Neural crest cell (in vitro differentiated cells): ENCODE data around the gene SPPL2C. TPM values are rescaled to one million over a fixed set of nuclear protein-coding genes. Genes with fewer than 3 reads are reported as not detected.

Experiments
- DNase-seq: peaks from one replicate; pipeline ENCODE4 v3.0.0; 2021; ENCODE audit warnings: low read depth, mixed read lengths, low spot score
- H3K27ac Mint-ChIP-seq: one replicate; pipeline ENCODE4 v1.8.0; 2021; ENCODE audit warnings: mild to moderate bottlenecking, mixed read lengths; ENCODE audit not compliant: unreplicated experiment
- H3K27me3 Mint-ChIP-seq: 2 replicates; pipeline ENCODE4 v1.8.0; 2021; ENCODE audit warnings: low read depth, mild to moderate bottlenecking, mixed read lengths
- H3K36me3 Mint-ChIP-seq: 2 replicates; pipeline ENCODE4 v1.8.0; 2021; ENCODE audit warnings: low read depth, mild to moderate bottlenecking, mixed read lengths
- H3K4me1 Mint-ChIP-seq: 2 replicates; pipeline ENCODE4 v1.8.0; 2021; ENCODE audit warnings: mixed read lengths
- H3K4me3 Mint-ChIP-seq: one replicate; pipeline ENCODE4 v1.8.0; 2021; ENCODE audit warnings: mild to moderate bottlenecking, mixed read lengths
- H3K9me3 Mint-ChIP-seq: 2 replicates; pipeline ENCODE4 v1.8.0; 2021; ENCODE audit warnings: mixed read lengths
- total RNA-seq: library from RNA; stranded (reverse); gene quantifications from 2 replicates; pipeline ENCODE4 v1.2.1, GENCODE V29; 2021
- TF ChIP-seq, protein P1 (sequence below): fragments of 200-600 bp; sonication (generic); conservative IDR thresholded peaks from 2 replicates; pipeline ENCODE4 v1.5.0; 2021; ENCODE audit warnings: antibody characterized with exemption, mild to moderate bottlenecking

The SPPL2C gene
- total RNA-seq, 1 donor from 2014 or later: not detected

DNA sequence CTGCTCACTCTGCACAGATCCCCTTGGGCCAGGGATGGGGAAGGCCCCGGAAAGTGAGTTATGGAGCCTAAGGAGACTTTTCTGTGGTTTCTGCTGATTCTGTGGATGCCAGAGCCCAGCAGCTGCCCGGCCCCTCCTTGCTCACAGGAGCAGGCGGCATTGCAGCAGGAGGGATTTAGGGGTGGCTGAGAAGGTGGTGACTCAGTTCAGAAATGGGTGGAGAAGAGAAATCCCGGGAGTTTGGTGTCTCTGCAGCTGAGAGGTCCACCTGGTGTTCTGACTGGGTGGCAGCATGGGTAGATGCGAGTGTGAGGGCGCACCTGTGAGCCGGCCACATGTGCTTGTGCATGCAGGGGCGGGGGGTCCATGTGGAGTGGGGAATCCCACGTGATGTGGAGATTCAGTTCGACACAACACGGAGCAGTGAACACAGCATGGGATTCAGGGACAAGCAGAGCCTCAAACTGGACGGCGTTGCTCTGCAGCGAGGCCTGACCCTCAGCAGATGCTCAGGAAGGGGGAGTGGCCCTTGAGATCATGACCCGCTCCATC is 16.0 kb upstream of the SPPL2C start:
- Mint-ChIP-seq H3K27me3 (no peaks in the 10 kb centered on the region), H3K4me3 (no peak overlapping the region), H3K9me3 (no peaks in the 10 kb centered on the region), H3K27ac (no peak overlapping the region), H3K36me3 (no peaks in the 10 kb centered on the region), H3K4me1 (no peaks in the 10 kb centered on the region)
- DNase-seq: no peak
- TF ChIP-seq, protein P1, sequence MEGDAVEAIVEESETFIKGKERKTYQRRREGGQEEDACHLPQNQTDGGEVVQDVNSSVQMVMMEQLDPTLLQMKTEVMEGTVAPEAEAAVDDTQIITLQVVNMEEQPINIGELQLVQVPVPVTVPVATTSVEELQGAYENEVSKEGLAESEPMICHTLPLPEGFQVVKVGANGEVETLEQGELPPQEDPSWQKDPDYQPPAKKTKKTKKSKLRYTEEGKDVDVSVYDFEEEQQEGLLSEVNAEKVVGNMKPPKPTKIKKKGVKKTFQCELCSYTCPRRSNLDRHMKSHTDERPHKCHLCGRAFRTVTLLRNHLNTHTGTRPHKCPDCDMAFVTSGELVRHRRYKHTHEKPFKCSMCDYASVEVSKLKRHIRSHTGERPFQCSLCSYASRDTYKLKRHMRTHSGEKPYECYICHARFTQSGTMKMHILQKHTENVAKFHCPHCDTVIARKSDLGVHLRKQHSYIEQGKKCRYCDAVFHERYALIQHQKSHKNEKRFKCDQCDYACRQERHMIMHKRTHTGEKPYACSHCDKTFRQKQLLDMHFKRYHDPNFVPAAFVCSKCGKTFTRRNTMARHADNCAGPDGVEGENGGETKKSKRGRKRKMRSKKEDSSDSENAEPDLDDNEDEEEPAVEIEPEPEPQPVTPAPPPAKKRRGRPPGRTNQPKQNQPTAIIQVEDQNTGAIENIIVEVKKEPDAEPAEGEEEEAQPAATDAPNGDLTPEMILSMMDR: no peak

DNA sequence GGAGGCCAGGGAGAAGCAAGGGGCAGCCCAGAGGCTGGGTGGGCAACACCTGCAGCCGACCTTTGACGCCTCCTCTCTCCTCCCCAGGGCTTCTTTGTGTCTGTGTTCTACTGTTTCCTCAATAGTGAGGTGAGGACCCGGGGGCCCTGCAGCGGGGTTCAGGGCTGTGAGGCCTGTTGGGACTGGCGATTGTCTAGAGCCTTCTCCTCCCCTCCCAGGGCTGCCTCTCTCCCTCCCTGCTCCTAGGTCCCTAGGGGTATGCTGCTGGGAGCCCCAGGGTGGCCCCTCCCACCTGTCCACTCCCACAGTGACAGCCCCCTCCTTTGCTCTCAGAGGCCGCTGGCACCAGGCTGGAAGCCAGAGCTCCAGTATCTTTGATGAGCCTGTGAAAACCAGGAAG is 10.8 kb upstream of the SPPL2C start:
- H3K27me3 Mint-ChIP-seq: no peaks in the 10 kb centered on the region
- TF ChIP-seq, protein P1: no peak
- H3K27ac Mint-ChIP-seq: no peak overlapping the region
- no peaks in the 10 kb centered on the region for H3K9me3 Mint-ChIP-seq
- no peak overlapping the region for H3K4me3 Mint-ChIP-seq
- H3K36me3 Mint-ChIP-seq: no peaks in the 10 kb centered on the region
- no peaks in the 10 kb centered on the region for H3K4me1 Mint-ChIP-seq
- no peak for DNase-seq

DNA sequence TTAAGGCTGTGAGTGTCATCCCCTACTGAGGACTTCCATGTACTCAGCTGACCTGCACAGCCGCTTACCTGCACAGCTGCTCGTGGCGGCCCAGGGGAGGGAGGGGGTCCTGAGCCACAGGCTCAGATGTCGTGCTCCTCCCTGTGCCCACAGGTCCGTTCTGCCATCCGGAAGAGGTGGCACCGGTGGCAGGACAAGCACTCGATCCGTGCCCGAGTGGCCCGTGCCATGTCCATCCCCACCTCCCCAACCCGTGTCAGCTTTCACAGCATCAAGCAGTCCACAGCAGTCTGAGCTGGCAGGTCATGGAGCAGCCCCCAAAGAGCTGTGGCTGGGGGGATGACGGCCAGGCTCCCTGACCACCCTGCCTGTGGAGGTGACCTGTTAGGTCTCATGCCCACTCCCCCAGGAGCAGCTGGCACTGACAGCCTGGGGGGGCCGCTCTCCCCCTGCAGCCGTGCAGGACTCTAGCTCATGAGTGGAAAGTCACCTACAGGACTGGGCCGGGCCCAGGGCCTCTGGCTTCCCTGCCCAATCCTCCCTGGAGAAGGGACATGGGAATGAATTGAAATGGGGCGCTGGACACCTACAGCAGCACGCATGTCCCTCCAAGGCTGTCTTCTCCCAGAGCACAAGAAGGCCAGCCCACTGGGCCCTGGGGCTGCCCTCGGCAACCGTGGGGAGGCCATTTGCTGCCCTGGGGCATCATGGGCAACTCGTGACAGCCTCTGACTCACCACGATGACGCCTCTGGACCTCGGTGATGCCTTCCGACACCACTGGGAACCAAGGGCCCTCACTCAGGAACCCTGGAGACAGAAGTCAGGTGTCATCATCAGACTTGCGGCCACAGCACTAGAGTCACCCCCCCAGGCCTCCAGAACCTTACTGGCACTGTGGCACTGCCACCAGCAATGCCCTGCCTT is 9.9 kb upstream of the SPPL2C start:
- no peak overlapping the region for H3K4me3 Mint-ChIP-seq
- H3K27ac Mint-ChIP-seq: no peak overlapping the region
- no peak for DNase-seq
- H3K4me1 Mint-ChIP-seq: no peaks in the 10 kb centered on the region
- H3K36me3 Mint-ChIP-seq: no peaks in the 10 kb centered on the region
- no peaks in the 10 kb centered on the region for H3K9me3 Mint-ChIP-seq
- H3K27me3 Mint-ChIP-seq: no peaks in the 10 kb centered on the region
- TF ChIP-seq, protein P1: no peak

DNA sequence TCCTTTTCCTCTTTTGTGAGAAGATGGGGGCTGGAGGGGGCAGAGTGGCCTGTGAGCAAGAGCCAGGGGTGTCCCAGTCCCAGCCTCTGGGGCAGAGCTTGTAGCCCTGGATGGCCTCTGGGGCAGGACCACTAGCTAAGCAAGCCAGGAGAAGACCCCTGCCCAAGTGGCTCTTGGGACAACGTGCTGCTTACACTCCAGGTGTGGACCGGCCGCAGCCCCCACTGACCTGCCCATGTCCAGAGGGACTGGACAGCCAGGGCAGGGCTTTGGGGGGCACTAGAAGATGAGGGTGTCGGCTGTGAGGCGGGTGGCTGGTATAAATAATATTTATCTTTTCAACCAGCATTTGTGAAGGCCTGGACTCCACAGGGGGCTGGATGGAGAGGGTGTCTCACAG is 9.2 kb upstream of the SPPL2C start:
- no peak overlapping the region for H3K27ac Mint-ChIP-seq
- TF ChIP-seq, protein P1: no peak
- H3K27me3 Mint-ChIP-seq: no peaks in the 10 kb centered on the region

DNA sequence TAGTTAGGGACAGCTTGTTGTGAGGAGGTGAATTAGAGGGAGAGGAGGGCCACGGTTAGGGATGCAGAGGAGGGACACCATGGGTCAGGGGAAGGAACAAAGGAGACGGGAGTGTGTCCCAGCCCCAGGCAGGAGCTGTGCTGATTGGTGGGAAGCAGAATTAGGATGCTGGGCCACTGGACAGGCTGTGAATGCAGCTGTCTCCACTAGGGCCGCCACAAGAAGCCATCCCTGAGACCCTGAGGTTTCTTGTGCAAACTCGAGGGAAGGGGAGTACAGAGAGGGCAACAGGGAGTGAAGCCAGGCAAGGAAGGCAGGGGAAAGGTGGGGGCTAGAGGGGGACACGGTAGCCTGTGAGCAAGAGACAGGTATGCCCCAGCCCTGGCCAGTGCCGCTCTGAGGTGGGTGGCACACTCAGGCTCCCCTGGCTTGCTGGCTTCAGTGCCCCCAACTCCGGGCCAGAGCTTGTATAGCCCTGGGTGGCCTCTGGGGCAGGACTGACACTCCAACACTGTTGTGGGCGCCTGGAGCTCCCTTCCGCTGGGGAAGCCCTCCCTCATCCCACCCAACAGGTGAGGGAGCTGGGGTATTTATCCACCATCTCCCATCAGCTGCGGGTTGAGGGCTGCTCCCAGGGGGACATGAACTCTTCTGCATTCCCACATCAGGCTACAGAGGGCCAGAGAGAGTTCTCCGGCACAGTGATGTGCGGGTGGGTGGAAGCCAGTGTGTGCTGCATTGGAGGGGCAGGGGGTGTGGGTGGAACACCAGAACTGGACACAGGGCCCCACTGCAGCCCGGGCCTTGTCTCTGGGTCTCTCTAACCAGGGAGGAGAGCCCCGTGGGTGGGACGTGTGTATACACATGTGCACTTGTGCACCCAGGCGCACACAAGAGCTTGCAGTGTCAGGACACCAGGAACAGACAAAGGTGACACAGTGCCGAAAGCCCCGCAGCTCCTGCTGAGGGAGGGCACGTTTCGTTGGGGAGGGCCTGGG is 8.3 kb upstream of the SPPL2C start:
- Mint-ChIP-seq H3K36me3 (no peaks in the 10 kb centered on the region), H3K27ac (no peak overlapping the region), H3K4me1 (no peaks in the 10 kb centered on the region), H3K9me3 (no peaks in the 10 kb centered on the region), H3K27me3 (no peaks in the 10 kb centered on the region), H3K4me3 (no peak overlapping the region)
- no peak for DNase-seq
- TF ChIP-seq, protein P1: no peak

More for the DNA sequence above, 9.2 kb upstream of the SPPL2C start:
- no peak for DNase-seq
- no peaks in the 10 kb centered on the region for H3K36me3 Mint-ChIP-seq
- no peaks in the 10 kb centered on the region for H3K9me3 Mint-ChIP-seq
- H3K4me1 Mint-ChIP-seq: no peaks in the 10 kb centered on the region
- no peak overlapping the region for H3K4me3 Mint-ChIP-seq
